ENCODE data around the gene AGBL4.

Gene AGBL4

GRCh38 chr1:48629867-48630266, 1393.9 kb downstream of the AGBL4 start:
- Histone ChIP-seq H4K20me1 (ENCODE audit: insufficient read depth, low read length) (no peaks in the 10 kb centered on the region), H3K27ac (ENCODE audit: low read length) (no peak overlapping the region), H3K9me3 (ENCODE audit: insufficient read depth, low read length, severe bottlenecking) (no peaks in the 10 kb centered on the region), H3K79me2 (ENCODE audit: insufficient read depth, low read length) (no peaks in the 10 kb centered on the region), H3K9ac (ENCODE audit: low read depth, low read length) (no peak overlapping the region), H2AFZ (ENCODE audit: low read depth, low read length) (no peak overlapping the region), H3K4me1 (ENCODE audit: insufficient read depth, low read length) (no peaks in the 10 kb centered on the region), H3K27me3 (ENCODE audit: insufficient read depth, low read length, poor library complexity) (peaks cover 12% of the 10 kb centered on the region), H3K4me2 (ENCODE audit: insufficient read depth, low read length) (no peak overlapping the region), H3K4me3 (ENCODE audit: low read depth in 1 of 2, low read length in 2 of 2) (no peak overlapping the region), H3K36me3 (ENCODE audit: insufficient read depth, low read length) (no peaks in the 10 kb centered on the region)
- DNase-seq = no peak
- no peak for ATAC-seq (ENCODE audit: insufficient read depth, low read depth)
- TF ChIP-seq, protein P1, sequence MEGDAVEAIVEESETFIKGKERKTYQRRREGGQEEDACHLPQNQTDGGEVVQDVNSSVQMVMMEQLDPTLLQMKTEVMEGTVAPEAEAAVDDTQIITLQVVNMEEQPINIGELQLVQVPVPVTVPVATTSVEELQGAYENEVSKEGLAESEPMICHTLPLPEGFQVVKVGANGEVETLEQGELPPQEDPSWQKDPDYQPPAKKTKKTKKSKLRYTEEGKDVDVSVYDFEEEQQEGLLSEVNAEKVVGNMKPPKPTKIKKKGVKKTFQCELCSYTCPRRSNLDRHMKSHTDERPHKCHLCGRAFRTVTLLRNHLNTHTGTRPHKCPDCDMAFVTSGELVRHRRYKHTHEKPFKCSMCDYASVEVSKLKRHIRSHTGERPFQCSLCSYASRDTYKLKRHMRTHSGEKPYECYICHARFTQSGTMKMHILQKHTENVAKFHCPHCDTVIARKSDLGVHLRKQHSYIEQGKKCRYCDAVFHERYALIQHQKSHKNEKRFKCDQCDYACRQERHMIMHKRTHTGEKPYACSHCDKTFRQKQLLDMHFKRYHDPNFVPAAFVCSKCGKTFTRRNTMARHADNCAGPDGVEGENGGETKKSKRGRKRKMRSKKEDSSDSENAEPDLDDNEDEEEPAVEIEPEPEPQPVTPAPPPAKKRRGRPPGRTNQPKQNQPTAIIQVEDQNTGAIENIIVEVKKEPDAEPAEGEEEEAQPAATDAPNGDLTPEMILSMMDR (IDR thresholded peaks at IDR 0.05; ENCODE audit: borderline replicate concordance, extremely low read depth, low read length, poor library complexity, severe bottlenecking) = no peak
- TF ChIP-seq EZH2 (IDR thresholded peaks at IDR 0.05; ENCODE audit: borderline replicate concordance, low read depth, low read length, severe bottlenecking) = no peak

DNA sequence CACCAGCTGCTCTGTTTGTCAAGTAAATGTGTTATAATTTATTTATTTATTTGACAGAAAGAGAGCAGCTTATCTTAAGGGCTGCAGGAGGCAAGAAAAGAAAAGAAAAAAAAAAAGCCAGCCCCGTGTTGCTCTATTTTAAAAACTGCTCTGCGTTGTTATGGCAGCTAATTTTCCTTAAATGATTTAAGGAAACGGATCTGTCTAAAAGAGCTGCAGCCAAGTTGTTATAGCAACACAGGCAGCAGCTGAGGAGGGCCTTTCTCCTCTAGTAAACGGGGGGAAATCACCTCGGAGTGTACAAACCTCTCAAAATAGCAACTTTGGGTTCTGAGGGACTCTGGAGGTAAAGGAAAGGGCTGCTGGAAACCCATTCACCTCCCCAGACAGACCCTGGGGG, 1396.3 kb downstream of the AGBL4 start:
- H3K27me3 ChIP-seq (ENCODE audit: insufficient read depth, low read length, poor library complexity) = peaks cover 12% of the 10 kb centered on the region
- H2AFZ ChIP-seq (ENCODE audit: low read depth, low read length) = no peak overlapping the region
- no peak overlapping the region for H3K4me3 ChIP-seq (ENCODE audit: low read depth in 1 of 2, low read length in 2 of 2)
- no peak for TF ChIP-seq EZH2 (IDR thresholded peaks at IDR 0.05; ENCODE audit: borderline replicate concordance, low read depth, low read length, severe bottlenecking)
- TF ChIP-seq, protein P1 (IDR thresholded peaks at IDR 0.05; ENCODE audit: borderline replicate concordance, extremely low read depth, low read length, poor library complexity, severe bottlenecking) = no peak
- DNase-seq (no peak), ATAC-seq (ENCODE audit: insufficient read depth, low read depth) (no peak)
- no peak overlapping the region for H3K4me2 ChIP-seq (ENCODE audit: insufficient read depth, low read length)
- no peaks in the 10 kb centered on the region for H3K4me1 ChIP-seq (ENCODE audit: insufficient read depth, low read length)
- no peaks in the 10 kb centered on the region for H3K79me2 ChIP-seq (ENCODE audit: insufficient read depth, low read length)
- H3K27ac ChIP-seq (ENCODE audit: low read length) = no peak overlapping the region
- H3K36me3 ChIP-seq (ENCODE audit: insufficient read depth, low read length) = no peaks in the 10 kb centered on the region
- no peaks in the 10 kb centered on the region for H4K20me1 ChIP-seq (ENCODE audit: insufficient read depth, low read length)
- H3K9ac ChIP-seq (ENCODE audit: low read depth, low read length) = no peak overlapping the region
- H3K9me3 ChIP-seq (ENCODE audit: insufficient read depth, low read length, severe bottlenecking) = no peaks in the 10 kb centered on the region

DNA sequence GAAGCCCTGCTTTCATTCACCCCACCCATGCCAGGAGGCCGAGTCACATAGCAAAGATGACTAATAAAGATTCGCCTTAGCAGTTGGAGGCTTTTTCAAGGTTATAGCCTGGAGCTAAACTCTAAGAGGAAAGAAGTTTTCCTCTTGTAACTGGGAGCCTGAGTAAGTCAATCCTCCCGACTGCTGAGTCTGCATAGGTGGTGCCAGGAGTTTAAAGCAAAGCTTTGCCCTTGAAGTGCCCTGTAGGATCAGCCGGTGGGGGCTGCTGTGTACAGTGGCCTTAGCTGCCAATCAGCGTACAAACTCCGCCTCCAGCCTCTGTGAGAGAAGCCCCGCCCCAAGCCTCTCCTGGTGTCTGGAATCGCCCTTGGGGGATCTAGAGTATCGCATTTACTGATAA, 1404.2 kb downstream of the AGBL4 start:
- no peak overlapping the region for H3K4me3 ChIP-seq (ENCODE audit: low read depth in 1 of 2, low read length in 2 of 2)
- H2AFZ ChIP-seq (ENCODE audit: low read depth, low read length) = no peak overlapping the region

More for the DNA sequence above, 1404.2 kb downstream of the AGBL4 start:
- no peak for ATAC-seq (ENCODE audit: insufficient read depth, low read depth)
- TF ChIP-seq, protein P1 (IDR thresholded peaks at IDR 0.05; ENCODE audit: borderline replicate concordance, extremely low read depth, low read length, poor library complexity, severe bottlenecking) = no peak
- TF ChIP-seq EZH2 (IDR thresholded peaks at IDR 0.05; ENCODE audit: borderline replicate concordance, low read depth, low read length, severe bottlenecking) = no peak
- no peaks in the 10 kb centered on the region for H3K36me3 ChIP-seq (ENCODE audit: insufficient read depth, low read length)
- DNase-seq = no peak
- H3K9ac ChIP-seq (ENCODE audit: low read depth, low read length) = no peak overlapping the region
- H3K4me1 ChIP-seq (ENCODE audit: insufficient read depth, low read length) = no peaks in the 10 kb centered on the region
- H3K27ac ChIP-seq (ENCODE audit: low read length) = no peak overlapping the region
- H3K27me3 ChIP-seq (ENCODE audit: insufficient read depth, low read length, poor library complexity) = peaks cover 5% of the 10 kb centered on the region
- H3K79me2 ChIP-seq (ENCODE audit: insufficient read depth, low read length) = no peaks in the 10 kb centered on the region
- no peaks in the 10 kb centered on the region for H3K9me3 ChIP-seq (ENCODE audit: insufficient read depth, low read length, severe bottlenecking)
- H3K4me2 ChIP-seq (ENCODE audit: insufficient read depth, low read length) = no peak overlapping the region
- H4K20me1 ChIP-seq (ENCODE audit: insufficient read depth, low read length) = no peaks in the 10 kb centered on the region
